Tibial nerve (tissue), 4 donors: ENCODE measurements around the gene SERPING1.

Experiments used
- CTCF ChIP-seq, 5 experiments: fragments of 200-600 bp in 3 of 5; fragments of 450-650 bp in 2 of 5; sonication (generic) in 3 of 5; IDR thresholded peaks; one replicate each; pipeline ENCODE4 v1.5.1; 2016 to 2019; ENCODE audit warnings: antibody characterized with exemption in 5 of 5, mild to moderate bottlenecking in 3 of 5, moderate library complexity in 2 of 5
- EP300 ChIP-seq, 2 donors: sonication (generic); formaldehyde crosslinking; IDR thresholded peaks; one replicate each; pipeline ENCODE4 v1.6.1; 2017; ENCODE audit warnings: antibody characterized with exemption in 2 of 2, mild to moderate bottlenecking in 1 of 2
- POLR2A ChIP-seq, 2 donors: fragments of 450-650 bp; IDR thresholded peaks; one replicate each; pipeline ENCODE4 v1.6.1; 2017; ENCODE audit warnings: antibody characterized with exemption in 2 of 2, mild to moderate bottlenecking in 2 of 2, moderate library complexity in 2 of 2

DNA sequence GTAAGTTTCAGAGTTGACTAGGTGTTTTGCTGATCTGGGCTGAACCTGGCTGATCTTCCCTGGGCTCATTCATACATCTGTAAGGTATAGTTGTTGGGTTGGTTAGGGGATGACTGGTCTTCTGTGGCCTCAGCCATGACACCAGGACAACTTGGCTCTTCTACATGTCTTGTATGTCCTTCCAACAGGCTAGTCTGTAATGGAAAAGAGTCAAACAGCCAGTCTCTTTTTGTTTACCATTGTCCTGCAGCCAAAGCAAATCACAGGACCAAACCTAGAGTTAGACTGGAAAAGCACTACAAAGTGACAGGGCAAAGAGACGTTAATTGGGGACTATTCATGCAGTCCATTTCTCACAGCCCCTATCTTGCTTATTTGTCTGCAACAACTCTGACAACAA, 17.8 kb downstream of the SERPING1 start:
- TF ChIP-seq CTCF (IDR thresholded peaks at IDR 0.05), result no peak
- TF ChIP-seq POLR2A (IDR thresholded peaks at IDR 0.05), result no peak
- TF ChIP-seq EP300 (IDR thresholded peaks at IDR 0.05), result no peak
